Left lung (tissue), 10 donors: ENCODE data around the gene CENPP. TPM values are rescaled to one million over a fixed set of nuclear protein-coding genes. Genes with fewer than 3 reads are reported as not detected.
A peak's percentile ranks its signal among the peaks of the same experiment; 100 is the strongest.

Experiments
- ATAC-seq: fragments of 200-7000 bp; cut with Tn5 transposase; one replicate; pipeline ENCODE4 v1.9.1; 2020; ENCODE audit warnings: moderate library complexity
- DNase-seq, 4 donors: peaks; one replicate each; pipeline ENCODE4 v3.0.0-alpha.2; 2013 to 2020
- H3K27ac ChIP-seq, 2 donors: fragments of 200-600 bp; sonication (generic) in 1 of 2; one replicate each; pipeline versions ENCODE4 v1.5.0 to v1.8.0; 2020 to 2021
- H3K27me3 ChIP-seq, 2 donors: fragments of 200-600 bp; sonication (generic) in 1 of 2; one replicate each; pipeline versions ENCODE4 v1.5.0 to v1.8.0; 2020 to 2021
- H3K36me3 ChIP-seq, 2 donors: fragments of 200-600 bp; sonication (generic) in 1 of 2; one replicate each; pipeline versions ENCODE4 v1.5.0 to v1.8.0; 2020 to 2021
- H3K4me1 ChIP-seq, 2 donors: fragments of 200-600 bp; one replicate each; pipeline ENCODE4 v1.8.0; 2021
- H3K4me3 ChIP-seq, 2 donors: fragments of 200-600 bp; sonication (generic) in 1 of 2; one replicate each; pipeline versions ENCODE4 v1.5.0 to v1.8.0; 2020 to 2021; ENCODE audit warnings: mild to moderate bottlenecking in 1 of 2
- H3K9me3 ChIP-seq, 2 donors: fragments of 200-600 bp; sonication (generic) in 1 of 2; one replicate each; pipeline versions ENCODE4 v1.5.0 to v1.8.0; 2020 to 2021
- intact Hi-C, 2 donors: fragments of 100-400 bp; cut with DNase I; formaldehyde crosslinking; loops; one replicate each; pipeline versions ENCODE4 v1.11.2 to v1.14.2; 2022
- polyA plus RNA-seq, 6 donors: library from polyadenylated mRNA; unstranded; fragments of 120-200 nt; gene quantifications; one replicate each; pipeline ENCODE4 v1.2.1, GENCODE V29; 2013; ENCODE audit not compliant: insufficient read length in 6 of 6
- total RNA-seq, 2 donors: library from RNA; stranded (reverse); fragmentation: NEBNext Ultra II Directional; extraction: Animal tissue kit (Norgen Biotek cat#: 25700); gene quantifications; one replicate each; pipeline ENCODE4 v1.2.1, GENCODE V29; 2021
- TF ChIP-seq, protein P1 (sequence below), 2 donors: fragments of 200-600 bp; sonication (generic) in 1 of 2; IDR thresholded peaks; one replicate each; pipeline versions ENCODE4 v1.5.0 to v1.8.0; 2021; ENCODE audit warnings: antibody characterized with exemption in 2 of 2
- donor health status: DM: no; HTN: yes; CAD: no.
- donor health status: DM: no; HTN: no; CAD: no.

Gene CENPP
- total and polyA plus RNA-seq, 8 donors = 3.2 to 9.0 (median 5.7) TPM

DNA sequence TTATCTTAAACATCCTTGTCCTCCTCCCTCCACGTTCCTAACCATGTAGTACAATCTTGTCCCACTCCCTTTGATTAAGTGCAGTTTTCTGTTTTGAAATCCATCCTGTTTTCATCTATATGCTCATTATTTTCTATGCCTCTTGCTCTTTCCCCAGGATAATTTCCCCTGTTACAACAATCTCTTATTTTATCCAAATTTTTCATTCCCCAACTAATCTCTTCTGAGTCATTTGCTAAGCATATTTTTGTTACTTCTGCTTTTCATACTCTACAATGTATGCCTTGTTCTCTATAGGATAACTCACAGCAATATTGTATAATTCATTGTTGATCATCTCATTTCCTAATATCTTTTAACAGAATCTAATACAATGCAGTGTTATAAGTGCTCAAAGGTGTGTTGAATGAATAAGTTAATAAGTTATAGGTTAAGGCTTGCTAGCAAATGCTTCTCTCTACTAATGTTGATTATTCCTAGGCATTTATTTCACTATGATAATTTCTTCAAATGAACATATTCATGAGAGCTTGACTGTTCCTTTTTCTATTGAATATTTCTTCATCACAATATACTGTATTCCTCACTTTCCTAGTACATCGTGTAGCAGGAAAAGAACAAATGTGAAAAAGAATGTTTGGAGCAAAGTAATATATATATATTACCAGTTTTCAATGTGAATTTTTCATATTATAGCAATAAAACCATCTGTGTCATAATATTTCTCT, 97.0 kb downstream of the CENPP start:
- DNase-seq (no peak), ATAC-seq (no peak)
- H3K4me3 ChIP-seq = no peak overlapping the region
- H3K27ac ChIP-seq = peak overlapping the region in 1 of 2 donors; percentile 65
- H3K36me3 ChIP-seq = no peaks in the 10 kb centered on the region
- no peaks in the 10 kb centered on the region for H3K4me1 ChIP-seq
- intact Hi-C loops = no loop called here
- no peaks in the 10 kb centered on the region for H3K9me3 ChIP-seq
- H3K27me3 ChIP-seq = no peaks in the 10 kb centered on the region
- TF ChIP-seq, protein P1, sequence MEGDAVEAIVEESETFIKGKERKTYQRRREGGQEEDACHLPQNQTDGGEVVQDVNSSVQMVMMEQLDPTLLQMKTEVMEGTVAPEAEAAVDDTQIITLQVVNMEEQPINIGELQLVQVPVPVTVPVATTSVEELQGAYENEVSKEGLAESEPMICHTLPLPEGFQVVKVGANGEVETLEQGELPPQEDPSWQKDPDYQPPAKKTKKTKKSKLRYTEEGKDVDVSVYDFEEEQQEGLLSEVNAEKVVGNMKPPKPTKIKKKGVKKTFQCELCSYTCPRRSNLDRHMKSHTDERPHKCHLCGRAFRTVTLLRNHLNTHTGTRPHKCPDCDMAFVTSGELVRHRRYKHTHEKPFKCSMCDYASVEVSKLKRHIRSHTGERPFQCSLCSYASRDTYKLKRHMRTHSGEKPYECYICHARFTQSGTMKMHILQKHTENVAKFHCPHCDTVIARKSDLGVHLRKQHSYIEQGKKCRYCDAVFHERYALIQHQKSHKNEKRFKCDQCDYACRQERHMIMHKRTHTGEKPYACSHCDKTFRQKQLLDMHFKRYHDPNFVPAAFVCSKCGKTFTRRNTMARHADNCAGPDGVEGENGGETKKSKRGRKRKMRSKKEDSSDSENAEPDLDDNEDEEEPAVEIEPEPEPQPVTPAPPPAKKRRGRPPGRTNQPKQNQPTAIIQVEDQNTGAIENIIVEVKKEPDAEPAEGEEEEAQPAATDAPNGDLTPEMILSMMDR (IDR thresholded peaks at IDR 0.05) = no peak

DNA sequence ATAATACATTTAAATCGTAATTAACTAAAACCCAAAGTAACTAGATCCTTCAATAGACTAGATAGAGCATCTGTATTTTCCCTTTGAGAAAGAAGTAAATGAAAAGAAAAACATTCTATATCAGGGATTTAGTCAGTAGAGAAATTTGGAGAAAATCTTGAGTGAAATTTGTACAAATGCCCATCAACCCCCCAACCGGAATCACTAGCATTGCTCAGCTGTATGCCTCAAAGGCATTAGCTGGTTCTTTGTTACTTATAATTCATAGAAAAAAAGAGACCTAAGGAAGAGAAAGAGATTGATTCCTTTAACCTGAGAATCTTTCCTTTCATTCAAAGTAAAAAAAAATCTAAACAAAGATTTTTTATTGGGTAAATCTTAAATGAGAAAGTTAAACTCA, 97.9 kb downstream of the CENPP start:
- H3K27ac ChIP-seq = peak overlapping the region in 1 of 2 donors; percentile 65

DNA sequence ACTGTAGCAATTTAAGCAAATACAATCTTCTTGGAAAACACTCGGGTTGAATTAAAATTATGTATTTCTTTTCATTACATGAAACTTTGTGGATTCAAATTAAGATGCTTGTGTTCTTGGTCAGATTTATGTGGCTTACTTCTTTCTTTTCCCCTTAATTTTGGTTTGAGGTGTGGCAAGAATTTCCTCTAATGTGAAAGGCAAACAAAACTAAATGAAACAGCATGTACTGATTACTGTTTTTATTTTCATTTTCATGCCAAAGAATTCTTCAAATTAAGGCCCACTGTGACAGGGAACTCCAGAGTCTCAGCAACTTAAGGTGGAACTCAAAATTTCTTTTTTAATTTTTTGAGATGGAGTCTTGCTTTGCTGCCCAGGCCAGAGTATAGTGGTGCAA, 98.6 kb downstream of the CENPP start, which contains the start of gene OMD:
Gene OMD (minus strand): TSS at position 132 of the 400 bp plus-strand sequence. CDS start 6,913 bp downstream, outside the sequence.
- Histone ChIP-seq H3K27me3 (no peaks in the 10 kb centered on the region), H3K9me3 (no peaks in the 10 kb centered on the region), H3K4me1 (no peaks in the 10 kb centered on the region), H3K4me3 (no peak within 1 kb of the TSS), H3K36me3 (no peaks in the 10 kb centered on the region), H3K27ac (peak within 1 kb of the TSS in 1 of 2 donors; percentile 65)
- intact Hi-C loops = no loop called here
- DNase-seq (no peak), ATAC-seq (no peak)
- TF ChIP-seq, protein P1 (IDR thresholded peaks at IDR 0.05) = no peak

More for the DNA sequence above, 97.9 kb downstream of the CENPP start:
- TF ChIP-seq, protein P1 (IDR thresholded peaks at IDR 0.05) = no peak
- Histone ChIP-seq H3K36me3 (no peaks in the 10 kb centered on the region), H3K9me3 (no peaks in the 10 kb centered on the region), H3K4me3 (no peak overlapping the region), H3K4me1 (no peaks in the 10 kb centered on the region), H3K27me3 (no peaks in the 10 kb centered on the region)
- ATAC-seq (no peak), DNase-seq (no peak)
- intact Hi-C loops = no loop called here

DNA sequence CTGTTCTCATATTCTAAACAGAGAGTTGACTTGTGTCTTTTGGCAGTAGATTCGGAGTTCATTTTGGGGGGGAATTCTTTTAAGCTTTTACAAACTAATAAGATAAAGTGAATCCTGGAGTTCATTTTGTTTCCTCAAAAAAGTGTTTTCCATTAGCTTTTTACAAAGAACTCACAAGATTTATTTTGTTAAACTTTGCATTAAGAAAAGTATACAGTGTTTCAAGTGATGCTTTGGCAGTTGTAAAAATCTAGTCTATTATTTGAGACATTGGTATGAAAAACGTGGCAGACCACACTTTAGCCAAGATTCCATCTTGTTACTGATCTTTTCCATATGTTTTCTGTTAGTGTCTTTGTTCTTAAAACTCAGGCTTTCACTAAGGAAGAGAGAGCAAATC, 99.7 kb downstream of the CENPP start:
- H3K9me3 ChIP-seq = no peaks in the 10 kb centered on the region
- ATAC-seq = no peak
- intact Hi-C loops = no loop called here
- H3K4me3 ChIP-seq = no peak overlapping the region
- DNase-seq = peak in 2 of 4 donors; percentile 88 to 90
- no peaks in the 10 kb centered on the region for H3K4me1 ChIP-seq
- TF ChIP-seq, protein P1 (IDR thresholded peaks at IDR 0.05) = no peak
- peak overlapping the region in 1 of 2 donors; percentile 65 for H3K27ac ChIP-seq
- no peaks in the 10 kb centered on the region for H3K27me3 ChIP-seq
- H3K36me3 ChIP-seq = no peaks in the 10 kb centered on the region

DNA sequence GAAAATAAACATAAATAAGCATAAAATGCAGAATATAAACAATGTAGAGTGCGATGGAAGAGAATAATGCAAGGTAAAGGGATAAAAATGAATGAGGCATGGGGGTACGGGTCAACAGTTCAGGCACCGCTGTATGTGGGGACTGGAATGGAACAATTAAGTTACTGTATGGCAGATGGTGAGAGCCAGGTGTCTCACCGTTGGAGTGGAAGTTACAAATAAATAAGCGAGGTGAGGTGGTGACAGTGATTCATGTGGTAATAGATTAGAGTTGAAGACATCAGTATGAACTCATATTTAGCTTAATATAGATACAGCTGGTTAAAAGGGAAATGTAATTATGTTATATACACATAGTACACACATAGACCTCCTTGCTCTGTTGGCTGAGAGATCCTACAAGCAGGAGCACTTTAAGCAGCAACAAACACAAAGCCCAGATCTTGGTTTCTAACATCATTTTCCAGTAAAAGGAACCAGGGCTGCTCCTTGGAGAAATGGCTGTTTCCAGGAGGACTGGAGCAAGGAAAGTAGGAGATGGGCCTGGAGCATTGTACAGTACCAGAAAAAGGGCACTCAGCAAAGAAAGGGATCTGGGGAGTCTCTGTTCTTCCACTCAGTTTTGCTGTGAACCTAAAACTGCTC, 100.9 kb downstream of the CENPP start:
- Histone ChIP-seq H3K9me3 (no peaks in the 10 kb centered on the region), H3K27ac (peak overlapping the region in 1 of 2 donors; percentile 65), H3K4me1 (no peaks in the 10 kb centered on the region), H3K36me3 (no peaks in the 10 kb centered on the region), H3K4me3 (no peak overlapping the region), H3K27me3 (no peaks in the 10 kb centered on the region)
- DNase-seq (no peak), ATAC-seq (no peak)
- intact Hi-C loops = no loop called here
- TF ChIP-seq, protein P1 (IDR thresholded peaks at IDR 0.05) = no peak
